ENCODE results near the gene TMCO6. TPM values are rescaled to one million over a fixed set of nuclear protein-coding genes. Genes with fewer than 3 reads are reported as not detected.

Gene TMCO6
- total and polyA plus RNA-seq, 2 experiments from 2014 or later = 5.6 to 14.4 TPM

GRCh38 chr5:140627972-140628371 lies 11.3 kb upstream of the TMCO6 start:
- Histone ChIP-seq H4K20me1 (ENCODE audit: insufficient read depth) (no peaks in the 10 kb centered on the region), H3K9me2 (ENCODE audit: insufficient read depth) (no peaks in the 10 kb centered on the region), H3K79me2 (ENCODE audit: insufficient read depth) (no peaks in the 10 kb centered on the region), H2AFZ (no peak overlapping the region), H3K27me3 (replicated peaks; ENCODE audit: insufficient read depth) (no peaks in the 10 kb centered on the region), H3F3A (ENCODE audit: insufficient read depth) (peaks cover 9% of the 10 kb centered on the region; the same call in 1 of the 2 replicates), H3K9ac (no peak overlapping the region), H3K4me2 (ENCODE audit: unreplicated experiment) (no peak overlapping the region), H3K4me1 (ENCODE audit: insufficient read depth) (peaks cover 6% of the 10 kb centered on the region; the same call in 1 of the 2 replicates), H3K36me3 (ENCODE audit: low read depth) (no peaks in the 10 kb centered on the region), H3K9me3 (ENCODE audit: low read depth) (no peaks in the 10 kb centered on the region), H3K4me3 (no peak overlapping the region), H3K27ac (no peak overlapping the region)
- TF ChIP-seq EZH2 (IDR thresholded peaks at IDR 0.05; ENCODE audit: insufficient read depth, poor library complexity, severe bottlenecking) (no peak), EZH2phosphoT487 (IDR thresholded peaks at IDR 0.05; ENCODE audit: insufficient read depth, low read depth) (no peak)
- no peak for DNase-seq
- WGBS, 2 experiments (ENCODE audit: low coverage in 1 of 2, low lambda C conversion rate in 2 of 2, missing lambda C conversion rate in 2 of 2) = 86 to 92% methylated on average over 6 of the region's 6 CpGs
- in situ Hi-C loops (cut with MboI) = no loop called here

- peaks cover 15% of the 10 kb centered on the region; the same call in 1 of the 2 replicates for H3F3A ChIP-seq (ENCODE audit: insufficient read depth)
- DNase-seq = peak; percentile 17
- H3K79me2 ChIP-seq (ENCODE audit: insufficient read depth) = no peaks in the 10 kb centered on the region
- H3K4me1 ChIP-seq (ENCODE audit: insufficient read depth) = peaks cover 12% of the 10 kb centered on the region
- H2AFZ ChIP-seq = no peak overlapping the region
- H3K4me2 ChIP-seq (ENCODE audit: unreplicated experiment) = no peak overlapping the region
- in situ Hi-C loops (cut with MboI) = no loop called here
- WGBS, 2 experiments (ENCODE audit: low coverage in 1 of 2, low lambda C conversion rate in 2 of 2, missing lambda C conversion rate in 2 of 2) = 42 to 43% methylated on average over 1 of the region's 1 CpG
- no peaks in the 10 kb centered on the region for H3K9me3 ChIP-seq (ENCODE audit: low read depth)
- H3K9me2 ChIP-seq (ENCODE audit: insufficient read depth) = no peaks in the 10 kb centered on the region
- no peaks in the 10 kb centered on the region for H3K36me3 ChIP-seq (ENCODE audit: low read depth)
- no peak overlapping the region for H3K4me3 ChIP-seq
- H3K27me3 ChIP-seq (replicated peaks; ENCODE audit: insufficient read depth) = no peaks in the 10 kb centered on the region
- TF ChIP-seq EZH2 (IDR thresholded peaks at IDR 0.05; ENCODE audit: insufficient read depth, poor library complexity, severe bottlenecking) (no peak), EZH2phosphoT487 (IDR thresholded peaks at IDR 0.05; ENCODE audit: insufficient read depth, low read depth) (no peak)
- no peaks in the 10 kb centered on the region for H4K20me1 ChIP-seq (ENCODE audit: insufficient read depth)
- H3K9ac ChIP-seq = no peak overlapping the region
- H3K27ac ChIP-seq = no peak overlapping the region
Measured at GRCh38 chr5:140628711-140629110, 10.5 kb upstream of the TMCO6 start.

GRCh38 chr5:140630292-140631035 lies 8.8 kb upstream of the TMCO6 start:
- H3K79me2 ChIP-seq (ENCODE audit: insufficient read depth) = no peaks in the 10 kb centered on the region
- no peaks in the 10 kb centered on the region for H3K9me3 ChIP-seq (ENCODE audit: low read depth)
- WGBS, 2 experiments (ENCODE audit: low coverage in 1 of 2, low lambda C conversion rate in 2 of 2, missing lambda C conversion rate in 2 of 2) = 36 to 46% methylated on average over 2 of the region's 2 CpGs
- no peak overlapping the region for H3K4me3 ChIP-seq
- no peak overlapping the region for H3K9ac ChIP-seq
- no peak overlapping the region for H3K4me2 ChIP-seq (ENCODE audit: unreplicated experiment)
- peak; percentile 58 for DNase-seq
- no peaks in the 10 kb centered on the region for H3K9me2 ChIP-seq (ENCODE audit: insufficient read depth)
- H3K4me1 ChIP-seq (ENCODE audit: insufficient read depth) = peaks cover 12% of the 10 kb centered on the region
- H3K27ac ChIP-seq = no peak overlapping the region
- H4K20me1 ChIP-seq (ENCODE audit: insufficient read depth) = no peaks in the 10 kb centered on the region
- peaks cover 18% of the 10 kb centered on the region; the same call in 1 of the 2 replicates for H3F3A ChIP-seq (ENCODE audit: insufficient read depth)
- TF ChIP-seq EZH2 (IDR thresholded peaks at IDR 0.05; ENCODE audit: insufficient read depth, poor library complexity, severe bottlenecking) (no peak), EZH2phosphoT487 (IDR thresholded peaks at IDR 0.05; ENCODE audit: insufficient read depth, low read depth) (no peak)
- no peaks in the 10 kb centered on the region for H3K36me3 ChIP-seq (ENCODE audit: low read depth)
- no peak overlapping the region for H2AFZ ChIP-seq
- in situ Hi-C loops (cut with MboI) = no loop called here
- no peaks in the 10 kb centered on the region for H3K27me3 ChIP-seq (replicated peaks; ENCODE audit: insufficient read depth)

- no peaks in the 10 kb centered on the region for H3K79me2 ChIP-seq (ENCODE audit: insufficient read depth)
- H3K9me3 ChIP-seq (ENCODE audit: low read depth) = no peaks in the 10 kb centered on the region
- DNase-seq = no peak
- H3K4me1 ChIP-seq (ENCODE audit: insufficient read depth) = peaks cover 12% of the 10 kb centered on the region
- TF ChIP-seq EZH2phosphoT487 (IDR thresholded peaks at IDR 0.05; ENCODE audit: insufficient read depth, low read depth) = no peak
- TF ChIP-seq EZH2 (IDR thresholded peaks at IDR 0.05; ENCODE audit: insufficient read depth, poor library complexity, severe bottlenecking) = no peak
- H4K20me1 ChIP-seq (ENCODE audit: insufficient read depth) = no peaks in the 10 kb centered on the region
- no peaks in the 10 kb centered on the region for H3K27me3 ChIP-seq (replicated peaks; ENCODE audit: insufficient read depth)
- H3K4me3 ChIP-seq = no peak overlapping the region
- H3F3A ChIP-seq (ENCODE audit: insufficient read depth) = peaks cover 18% of the 10 kb centered on the region; the same call in 1 of the 2 replicates
- in situ Hi-C loops (cut with MboI) = no loop called here
- no peak overlapping the region for H3K9ac ChIP-seq
- WGBS, 2 experiments (ENCODE audit: low coverage in 1 of 2, low lambda C conversion rate in 2 of 2, missing lambda C conversion rate in 2 of 2) = 83 to 89% methylated on average over 4 of the region's 4 CpGs
- no peaks in the 10 kb centered on the region for H3K9me2 ChIP-seq (ENCODE audit: insufficient read depth)
- H3K36me3 ChIP-seq (ENCODE audit: low read depth) = no peaks in the 10 kb centered on the region
- H3K27ac ChIP-seq = no peak overlapping the region
- no peak overlapping the region for H3K4me2 ChIP-seq (ENCODE audit: unreplicated experiment)
- no peak overlapping the region for H2AFZ ChIP-seq
Measured at GRCh38 chr5:140631036-140631417, 8.2 kb upstream of the TMCO6 start.

Measured in GM23248 (cell line).